HG02938 (cell line): ENCODE results near the gene CCDC57.

Experiments used
- ATAC-seq: cut with Tn5 transposase; IDR thresholded peaks from one replicate; pipeline ENCODE4 v1.9.1; 2021; ENCODE audit warnings: mild to moderate bottlenecking, moderate library complexity; ENCODE audit not compliant: unreplicated experiment

The CCDC57 gene

DNA sequence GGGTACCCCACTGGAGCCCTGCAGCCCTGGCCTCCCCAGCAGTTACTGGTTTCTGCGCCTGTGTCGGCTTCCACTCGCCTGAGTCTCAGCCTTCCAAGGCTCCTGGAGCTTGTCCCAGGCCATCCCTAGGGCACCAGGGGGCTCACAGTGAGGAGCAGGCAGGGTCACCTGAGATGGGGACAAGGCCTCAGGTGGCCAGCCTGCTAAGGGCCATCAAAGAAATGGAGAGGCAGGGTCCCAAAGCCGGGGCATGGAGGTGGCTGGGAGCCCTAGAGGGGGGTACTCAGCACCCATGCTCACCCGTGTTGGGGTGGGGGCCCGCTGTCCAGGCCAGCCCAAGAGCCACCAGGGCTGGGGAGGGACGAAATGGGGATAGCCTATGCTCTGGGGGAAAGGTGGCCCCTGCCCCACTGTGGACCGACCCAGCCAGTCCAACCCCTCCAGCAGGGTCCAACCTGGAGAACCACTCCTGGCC, 115.9 kb downstream of the CCDC57 start:
- no peak for ATAC-seq

DNA sequence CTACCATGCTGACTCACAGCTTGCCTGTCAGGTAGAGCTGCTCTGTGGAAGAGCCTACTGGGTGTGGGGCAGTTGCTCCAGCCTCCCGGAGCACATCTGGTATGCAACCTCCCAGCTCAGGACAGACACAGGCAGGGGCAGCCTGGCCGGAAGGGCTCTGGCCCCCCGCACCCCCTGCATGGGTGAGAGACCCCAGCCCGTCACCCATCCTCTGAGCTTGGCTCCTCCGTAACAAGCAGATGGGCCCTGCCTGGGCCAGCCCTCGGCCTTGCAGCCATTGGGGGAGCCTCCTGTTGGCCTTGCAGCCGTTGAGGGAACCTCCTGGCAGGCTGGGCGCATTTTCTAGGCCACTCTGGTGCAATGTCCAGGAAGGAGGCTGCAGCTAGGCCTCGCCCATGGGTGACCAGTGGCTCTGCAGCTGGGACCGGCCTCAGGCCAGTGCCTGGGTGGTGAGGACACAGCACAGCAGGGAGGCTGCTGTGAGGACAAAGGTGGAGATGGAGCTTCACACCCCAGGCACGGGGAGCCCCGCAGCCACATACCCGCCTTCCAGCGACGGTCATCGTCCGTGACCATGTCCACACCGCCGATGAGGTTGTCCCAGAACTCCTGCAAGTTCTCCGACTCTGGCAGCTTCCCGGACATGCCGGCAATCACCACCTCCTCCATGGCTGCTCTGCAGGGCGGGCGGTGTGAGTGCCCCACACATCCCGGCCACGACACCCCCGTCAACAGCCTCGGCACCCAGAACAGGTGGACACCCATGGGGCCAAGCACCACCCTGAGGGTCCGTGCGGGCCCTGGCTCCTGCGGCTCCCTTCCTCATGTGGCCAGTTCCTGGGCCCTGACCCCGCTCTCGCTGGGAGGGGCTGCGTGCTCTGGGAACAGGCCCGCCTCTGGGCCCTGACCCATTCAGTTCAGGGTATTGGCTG, 116.6 kb downstream of the CCDC57 start:
- ATAC-seq, result no peak

DNA sequence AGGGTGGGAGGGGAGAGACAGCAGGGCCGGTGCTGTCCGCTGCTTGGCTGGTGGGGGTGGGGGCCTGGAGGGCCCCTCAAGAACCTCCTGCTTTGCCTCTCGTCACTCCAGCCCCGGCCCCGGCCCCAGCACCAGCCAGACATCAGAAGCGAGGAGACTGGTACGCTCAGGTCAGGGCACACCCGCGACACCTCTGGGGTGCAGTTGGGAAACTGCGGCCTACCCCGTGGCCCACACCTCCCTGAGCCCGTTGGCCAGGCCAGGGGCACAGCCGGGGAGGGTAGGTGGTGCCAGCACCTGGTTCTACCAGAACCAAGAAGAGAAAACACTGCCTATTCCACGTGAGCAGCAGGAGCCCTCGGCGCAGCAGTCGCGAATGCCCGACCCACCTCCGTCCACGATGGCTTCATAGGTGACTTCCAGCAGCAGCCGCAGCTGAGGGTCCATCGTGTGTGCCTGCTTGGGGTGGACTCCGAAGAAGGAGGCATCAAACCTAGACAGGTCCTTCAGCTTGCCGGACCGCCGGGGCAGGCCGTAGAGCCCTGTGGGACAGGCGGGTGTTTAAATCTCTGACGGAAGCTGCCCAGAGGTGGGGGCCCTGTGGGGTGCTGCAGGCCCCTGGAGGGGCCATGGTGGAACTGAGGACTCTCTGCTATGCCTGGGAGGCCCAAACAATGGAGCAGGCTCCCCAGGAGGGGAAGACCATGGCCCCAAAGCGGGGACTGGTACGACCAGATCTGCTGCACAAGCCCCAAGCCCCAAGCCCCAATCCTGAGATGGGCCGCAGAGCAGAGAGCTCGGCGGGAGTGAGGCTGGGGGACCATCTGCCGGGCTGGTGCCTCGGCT, 117.5 kb downstream of the CCDC57 start:
- no peak for ATAC-seq

DNA sequence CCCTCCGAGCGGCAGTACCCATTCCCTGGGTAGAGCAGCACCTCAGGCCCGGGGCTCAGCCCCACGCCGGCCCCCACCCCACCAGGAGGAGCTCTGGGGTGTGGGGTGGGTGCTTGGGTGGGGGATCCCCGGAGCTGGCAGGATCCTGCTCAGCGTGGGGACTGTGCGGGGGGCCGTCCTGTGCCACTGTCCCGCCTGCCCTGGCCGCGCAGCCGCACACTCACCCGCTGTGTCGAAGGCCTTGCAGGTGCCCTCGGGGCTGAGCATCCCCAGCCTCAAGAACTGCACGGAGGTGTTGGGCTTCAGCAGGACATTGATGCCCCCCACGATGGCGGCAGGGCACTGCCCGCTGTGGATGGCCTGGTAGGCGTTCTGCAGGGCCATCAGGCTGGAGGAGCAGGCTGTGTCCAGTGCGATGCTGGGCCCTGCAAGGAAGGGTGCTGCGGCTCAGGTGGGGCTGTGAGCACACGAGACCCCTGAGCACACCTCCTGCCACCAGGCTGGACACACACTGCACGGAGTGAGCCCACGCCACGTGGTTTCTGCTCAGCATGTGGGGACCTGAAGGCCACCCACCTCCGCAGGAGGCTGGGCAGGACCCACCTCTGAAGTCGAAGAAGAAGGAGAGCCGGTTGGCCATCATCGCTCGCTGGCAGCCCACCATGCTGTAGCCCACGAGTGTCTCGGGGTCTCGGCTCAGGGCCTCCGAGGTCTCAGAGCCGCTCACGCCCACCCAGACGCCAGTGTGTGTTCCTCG, 119.5 kb downstream of the CCDC57 start:
- ATAC-seq, result no peak

DNA sequence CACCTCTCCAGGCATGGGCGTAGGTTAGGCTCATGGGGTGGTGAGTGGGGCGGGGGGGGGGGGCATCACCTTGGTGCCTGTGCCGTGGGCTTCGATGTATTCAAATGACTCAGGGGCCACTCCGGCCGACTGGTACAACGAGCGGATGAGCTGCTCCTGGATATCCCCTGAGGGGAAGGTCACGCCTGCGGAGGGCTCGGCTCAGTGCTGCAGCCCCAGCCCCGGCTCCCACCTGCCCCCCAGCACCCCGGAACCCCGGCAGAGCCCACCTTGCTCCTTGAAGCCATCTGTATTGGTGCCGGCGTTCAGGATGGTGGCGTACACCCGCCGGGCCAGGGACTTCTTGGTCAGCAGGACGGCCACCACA, 120.0 kb downstream of the CCDC57 start:
- ATAC-seq, result no peak

DNA sequence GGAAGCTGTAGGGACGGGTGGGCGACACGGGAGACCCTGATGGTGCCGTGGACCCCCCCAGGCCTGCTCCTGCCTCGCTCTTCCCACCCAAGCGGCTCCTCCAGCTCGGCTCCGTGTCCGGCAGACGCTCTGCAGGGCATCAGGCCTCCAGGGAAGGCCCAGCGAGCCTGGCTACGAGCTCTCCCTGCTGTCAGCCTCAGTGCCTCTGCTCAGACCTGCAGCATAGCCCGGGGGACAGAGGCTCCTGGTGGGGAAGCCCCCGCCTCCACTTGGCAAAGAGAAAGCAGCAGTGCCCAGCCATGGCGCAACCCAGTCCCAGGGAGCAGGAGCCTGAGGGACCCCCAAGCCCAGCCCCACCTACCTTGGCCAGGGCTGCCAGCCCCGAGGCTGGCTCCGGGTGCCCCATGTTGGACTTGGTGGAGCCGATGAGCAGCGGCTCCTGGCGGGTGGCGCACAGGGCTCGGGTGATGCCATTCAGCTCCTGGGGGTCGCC, 120.5 kb downstream of the CCDC57 start:
- no peak for ATAC-seq

DNA sequence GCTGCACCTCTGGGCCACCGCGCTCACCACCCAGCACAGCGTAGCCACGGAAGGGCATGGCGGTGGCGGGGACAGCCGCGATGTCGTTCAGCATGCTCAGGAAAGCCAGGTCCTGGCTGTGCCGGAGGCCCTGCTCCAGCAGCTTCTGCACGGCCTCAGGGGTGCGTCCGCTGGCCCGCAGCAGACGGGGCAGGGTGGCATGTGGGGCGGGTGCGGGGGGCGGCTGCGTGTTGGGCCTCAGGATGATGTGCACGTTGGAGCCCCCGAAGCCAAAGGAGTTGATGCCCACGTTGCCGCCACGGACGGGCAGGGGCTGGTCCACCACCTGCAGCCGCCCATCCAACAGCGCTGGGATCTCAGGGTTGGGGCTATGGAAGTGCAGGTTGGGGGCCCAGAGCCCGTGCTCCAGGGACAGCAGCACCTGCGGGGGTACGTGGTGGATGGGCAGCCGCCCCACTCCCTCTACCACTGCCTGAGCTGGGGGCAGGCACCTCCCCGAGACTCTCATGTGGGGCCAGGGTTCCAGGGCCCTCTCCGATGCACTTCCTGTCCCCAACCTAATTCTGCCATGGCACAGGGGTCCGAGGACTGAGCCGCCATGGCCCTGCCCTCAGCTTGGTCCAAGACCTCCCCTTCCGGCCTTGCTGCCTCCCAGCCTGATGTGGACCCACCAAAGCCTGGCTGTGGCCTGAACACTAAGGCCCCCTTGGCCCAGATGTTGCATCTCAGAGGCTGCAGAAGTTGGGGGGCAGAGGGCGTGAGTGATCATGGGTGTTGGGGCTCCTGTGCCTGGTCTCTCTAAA, 121.2 kb downstream of the CCDC57 start:
- ATAC-seq, result no peak

DNA sequence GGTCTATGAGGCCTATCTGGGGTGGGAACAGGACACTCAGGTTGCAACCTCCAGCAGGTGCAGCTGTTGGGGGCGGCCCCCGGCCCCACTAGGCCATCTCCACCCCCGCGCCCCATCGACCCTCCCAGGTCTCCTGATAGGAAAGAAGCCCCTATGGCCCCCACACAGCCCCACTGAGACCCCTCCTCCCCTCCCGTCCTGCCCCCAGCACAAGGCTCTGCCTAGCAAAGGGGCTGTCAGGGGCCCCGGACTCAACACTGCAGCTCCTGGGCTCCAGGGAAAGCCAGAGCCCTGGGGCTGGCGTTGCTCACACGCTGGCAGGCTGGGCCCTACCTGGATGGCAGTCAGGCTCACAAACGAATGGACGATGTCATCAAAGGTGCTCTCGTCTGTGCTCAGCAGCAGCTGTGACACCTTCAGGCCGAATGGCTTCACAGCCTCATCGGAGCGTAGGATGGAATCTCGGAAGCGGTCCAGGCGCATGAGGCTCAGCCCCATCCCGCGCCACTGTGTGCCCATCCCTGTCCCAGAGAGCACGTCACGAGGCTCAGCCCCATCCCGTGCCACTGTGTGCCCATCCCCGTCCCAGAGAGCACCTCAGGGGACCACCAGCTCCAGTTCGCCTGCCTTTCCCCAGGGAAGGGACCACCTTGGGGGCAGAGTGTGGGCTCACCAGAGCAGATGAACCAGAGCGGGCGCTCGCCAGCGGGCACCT, 121.9 kb downstream of the CCDC57 start:
- ATAC-seq, result no peak

DNA sequence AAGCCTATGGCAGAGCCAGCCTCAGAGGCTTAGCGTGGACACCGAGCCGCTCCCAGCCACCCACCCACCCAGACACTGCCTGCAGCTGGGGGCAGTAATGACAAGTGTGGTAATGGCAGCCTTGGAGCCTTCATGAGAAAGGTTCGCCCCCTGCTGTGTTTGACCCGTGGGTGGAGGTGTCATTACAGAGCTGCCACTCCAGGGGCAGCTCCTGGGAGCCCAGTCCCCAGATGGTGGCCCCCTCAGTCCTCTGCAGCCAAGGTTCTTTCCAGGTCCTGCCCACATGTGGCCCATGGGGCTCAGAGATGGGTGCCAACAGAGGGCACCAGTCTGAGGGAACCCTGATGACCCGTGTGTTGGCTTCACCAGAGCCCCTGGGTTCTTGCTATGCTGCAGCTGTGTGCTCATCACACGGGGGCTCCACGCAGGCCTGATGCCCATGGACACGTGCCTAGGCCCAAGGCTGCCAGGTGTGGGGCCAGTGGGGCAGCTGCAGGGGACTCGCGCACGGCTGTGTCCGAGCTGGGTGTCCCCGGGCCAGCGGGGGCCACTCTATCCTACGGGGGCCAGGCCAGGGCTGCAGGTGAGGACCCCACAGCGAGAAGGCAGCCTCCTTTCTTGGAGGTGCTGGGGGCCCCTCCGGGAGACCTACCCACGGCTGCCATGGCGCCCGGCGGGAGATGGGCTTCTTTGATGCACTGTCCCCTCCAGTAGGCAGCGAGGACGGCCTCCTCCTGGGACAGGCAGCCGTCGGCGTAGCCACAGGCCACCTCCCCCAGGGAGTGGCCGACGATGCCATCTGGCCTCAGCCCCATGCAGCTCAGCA, 122.7 kb downstream of the CCDC57 start:
- ATAC-seq, result no peak

DNA sequence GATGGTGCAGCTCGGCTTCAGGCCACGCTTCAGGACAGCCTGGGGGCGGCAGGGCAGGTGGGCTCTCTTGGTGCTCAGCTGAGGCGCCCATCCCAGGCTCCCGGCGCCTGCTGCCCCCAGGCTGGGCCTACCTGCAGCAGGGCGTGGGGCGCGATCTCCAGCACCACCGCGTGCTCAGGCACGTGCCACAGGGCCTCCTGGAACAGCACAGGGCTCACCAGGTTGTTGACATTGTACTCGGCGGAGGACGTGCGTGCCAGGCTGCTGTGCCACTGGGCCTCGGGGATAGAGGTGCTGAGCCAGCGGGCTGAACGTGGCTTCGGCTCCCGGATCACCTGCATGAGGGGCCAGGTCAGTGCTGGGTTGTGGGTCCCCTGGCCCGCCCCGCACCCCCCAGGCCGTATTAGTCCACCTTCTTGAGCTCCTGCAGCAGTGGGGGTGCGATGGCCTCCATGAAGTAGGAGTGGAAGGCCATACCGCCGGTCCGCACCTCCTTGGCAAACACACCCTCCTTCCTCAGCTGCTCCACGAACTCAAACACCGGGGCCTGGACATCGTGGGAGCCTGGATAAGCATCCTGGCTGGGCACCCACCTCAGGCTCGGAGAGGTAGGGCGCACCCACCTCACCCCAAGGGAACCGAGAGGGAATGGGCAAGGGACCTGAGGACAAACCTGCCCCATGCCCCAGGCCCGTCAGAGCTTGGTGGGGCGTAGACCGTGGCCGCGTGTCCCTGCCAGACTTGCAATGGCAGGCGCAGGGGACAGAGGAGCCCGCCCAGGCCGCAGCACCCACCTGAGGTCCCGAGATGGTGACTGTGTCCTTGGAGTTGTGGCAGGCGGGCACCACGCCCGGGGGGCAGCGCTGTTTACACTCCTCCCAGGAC, 123.6 kb downstream of the CCDC57 start:
- ATAC-seq, result no peak

DNA sequence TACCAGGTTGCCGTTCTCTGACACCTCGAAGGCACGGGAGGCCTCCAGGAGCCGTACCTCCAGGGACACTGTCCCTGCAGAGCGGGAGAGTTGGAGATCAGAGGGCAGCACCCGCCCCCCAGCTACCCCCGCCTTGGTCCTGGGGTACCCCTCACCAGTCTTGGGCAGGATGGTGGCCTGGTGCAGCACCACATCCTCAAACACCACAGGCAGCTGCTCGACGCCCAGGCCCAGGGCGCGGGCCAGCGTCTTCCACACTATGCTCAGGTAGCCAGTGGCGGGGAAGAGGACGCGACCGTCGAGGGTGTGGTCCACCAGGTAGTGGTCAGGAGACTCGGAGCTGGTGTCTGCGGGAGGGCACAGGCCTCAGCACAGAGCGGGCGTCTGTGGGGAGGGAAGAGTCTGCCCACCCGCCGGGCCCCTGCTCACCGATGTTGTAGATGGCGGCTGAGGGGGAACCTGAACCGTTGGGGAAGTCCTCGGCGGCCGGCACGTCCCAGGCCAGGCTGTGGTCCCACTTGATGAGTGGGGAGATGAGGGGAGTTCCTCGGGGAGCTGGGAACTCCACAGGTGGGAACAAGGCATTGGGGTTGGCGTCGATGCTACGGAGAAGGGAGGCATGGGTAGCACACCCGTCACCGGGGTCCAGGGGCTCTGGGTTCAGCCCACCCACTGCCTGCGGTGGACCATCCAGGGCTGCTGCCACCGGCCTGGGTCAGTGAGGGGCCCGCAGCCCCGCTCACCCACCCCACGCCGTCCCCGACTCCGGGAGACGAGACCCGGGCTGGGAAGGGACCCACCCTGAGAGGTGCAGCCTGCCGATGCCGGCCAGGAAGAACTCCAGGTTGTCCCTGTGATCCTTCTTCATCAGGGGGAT, 124.4 kb downstream of the CCDC57 start:
- ATAC-seq, result no peak

DNA sequence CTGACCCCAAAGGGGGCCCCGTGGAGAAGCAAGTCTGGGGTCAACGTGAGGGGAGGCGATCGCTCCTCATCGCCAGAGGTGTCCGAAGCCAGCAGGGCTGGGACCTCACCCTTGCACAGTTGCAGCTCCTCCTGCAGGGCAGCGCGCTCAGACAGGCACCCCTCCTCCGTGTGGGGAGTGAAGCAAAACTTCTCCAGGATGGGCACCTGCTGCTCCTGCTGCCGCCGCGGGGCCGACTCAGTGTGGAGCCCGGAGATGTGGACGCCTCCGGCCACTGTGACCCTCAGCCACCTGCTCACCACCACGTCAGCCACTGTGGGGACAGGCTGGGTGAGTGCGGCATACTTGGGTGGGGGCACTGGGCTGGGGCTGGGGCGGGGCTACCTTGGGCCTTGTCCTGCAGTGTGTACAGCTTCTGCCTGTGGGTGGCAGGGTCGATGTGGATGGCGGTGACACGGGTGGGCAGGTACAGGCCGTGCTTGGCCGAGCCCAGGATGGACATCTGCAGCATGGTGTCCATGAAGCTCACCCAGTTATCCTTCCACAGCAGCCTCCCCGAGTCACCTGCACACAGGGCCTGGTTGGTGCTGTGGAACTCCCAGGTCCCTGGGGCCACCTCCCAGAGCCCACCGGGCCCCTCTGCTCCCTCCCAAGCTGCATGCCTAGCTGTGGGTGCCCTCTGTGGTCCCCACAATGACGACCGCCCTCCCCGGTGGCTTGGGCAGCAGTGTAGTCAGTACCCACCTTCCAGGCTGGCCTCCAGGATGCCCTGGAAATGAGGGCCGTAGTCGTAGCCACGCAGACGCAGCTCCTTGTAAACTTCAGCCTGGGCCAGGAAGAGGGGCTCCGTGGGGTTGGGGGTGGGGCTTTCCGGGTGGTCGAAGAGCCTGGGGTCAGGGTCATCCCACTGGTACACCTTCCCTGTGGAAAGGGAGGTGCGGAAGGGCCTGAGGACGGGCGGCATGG, 125.4 kb downstream of the CCDC57 start:
- ATAC-seq, result no peak

DNA sequence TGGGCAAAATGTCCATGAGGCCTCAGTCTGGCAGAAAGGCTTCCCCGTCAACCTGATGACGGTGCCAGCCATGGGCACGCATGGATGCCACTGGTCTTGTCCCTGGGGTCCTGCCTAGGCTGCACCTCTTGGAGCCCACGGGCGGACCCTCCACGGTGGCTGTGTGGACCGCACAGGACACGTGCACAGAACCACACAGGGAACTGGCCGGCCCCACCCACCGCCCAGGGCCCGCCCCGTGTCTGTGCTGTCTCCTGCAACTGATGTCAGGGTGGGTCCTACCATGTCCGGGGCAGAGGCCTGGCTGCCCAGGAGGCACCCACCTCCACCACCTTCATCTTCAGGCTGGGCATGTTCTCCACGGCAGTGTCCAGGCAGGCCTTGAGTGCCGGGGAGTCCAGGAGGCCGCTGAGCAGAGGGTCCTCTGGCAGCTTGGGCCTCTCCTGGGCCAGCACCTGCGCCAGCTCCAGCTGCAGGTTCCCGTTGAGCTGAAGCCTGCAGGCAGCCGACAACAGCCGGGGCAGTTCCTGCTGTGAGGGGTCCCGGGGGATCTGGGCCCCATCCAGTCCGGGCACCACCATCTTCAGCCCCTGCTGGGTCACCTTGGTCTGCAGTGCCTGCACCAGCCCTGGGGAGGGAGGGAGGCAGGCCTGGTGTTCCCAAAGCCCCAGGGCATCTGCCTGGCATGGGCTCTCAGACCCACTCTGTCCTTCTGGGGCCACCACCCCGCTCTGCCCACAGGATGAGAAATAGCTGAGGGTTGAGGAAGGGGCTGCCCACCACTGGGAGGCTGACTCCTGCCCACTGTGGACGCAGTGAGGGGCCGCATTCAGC, 126.5 kb downstream of the CCDC57 start:
- ATAC-seq, result no peak

DNA sequence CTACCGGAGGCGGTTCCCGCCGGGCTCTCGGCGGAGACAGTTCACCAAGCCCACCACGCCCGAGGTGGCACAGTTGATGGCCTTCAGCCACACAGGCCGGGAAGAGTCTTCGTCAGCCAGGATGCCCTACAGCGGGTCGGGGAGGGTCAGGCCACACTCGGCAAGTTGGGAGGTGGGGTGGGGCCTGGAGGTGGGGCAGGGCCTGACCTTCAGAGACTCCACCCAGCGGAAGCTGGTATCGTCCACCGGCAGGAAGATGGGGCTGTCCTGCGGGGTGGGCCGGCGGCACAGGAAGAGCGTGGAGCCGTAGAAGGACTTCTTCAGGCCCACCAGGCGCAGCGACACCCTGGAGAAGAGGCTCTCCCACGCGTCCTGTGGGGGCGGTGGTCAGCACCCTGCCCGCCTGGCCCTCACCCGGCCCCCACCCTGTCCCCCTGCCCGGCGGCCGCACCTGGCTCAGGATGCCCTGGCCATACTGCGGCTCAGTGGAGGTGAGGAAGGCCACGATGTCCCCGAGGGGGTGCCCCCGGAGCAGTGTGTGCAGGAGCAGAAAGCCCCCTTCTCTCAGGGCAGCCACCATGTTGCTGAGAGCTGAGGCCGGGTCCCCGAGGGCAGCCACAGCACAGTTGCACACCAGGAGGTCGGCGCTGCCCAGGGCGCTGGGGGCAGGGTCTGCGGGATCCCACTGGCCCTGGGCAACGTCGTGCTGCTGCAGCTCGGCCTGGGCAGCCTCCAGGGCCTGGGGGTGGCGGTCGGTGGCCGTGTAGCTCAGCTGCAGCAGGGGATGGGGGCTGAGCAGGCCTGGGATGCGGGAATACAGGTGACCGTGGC, 127.4 kb downstream of the CCDC57 start:
- ATAC-seq, result no peak
